ENCODE measurements around the gene SIN3B. TPM values are rescaled to one million over a fixed set of nuclear protein-coding genes. Genes with fewer than 3 reads are reported as not detected.

Gene SIN3B
- total and polyA plus RNA-seq, 2 of the 13 experiments (the other 11 are each of a cell fraction or from before 2014, with no cell fraction given): 12.9 to 25.7 TPM

DNA sequence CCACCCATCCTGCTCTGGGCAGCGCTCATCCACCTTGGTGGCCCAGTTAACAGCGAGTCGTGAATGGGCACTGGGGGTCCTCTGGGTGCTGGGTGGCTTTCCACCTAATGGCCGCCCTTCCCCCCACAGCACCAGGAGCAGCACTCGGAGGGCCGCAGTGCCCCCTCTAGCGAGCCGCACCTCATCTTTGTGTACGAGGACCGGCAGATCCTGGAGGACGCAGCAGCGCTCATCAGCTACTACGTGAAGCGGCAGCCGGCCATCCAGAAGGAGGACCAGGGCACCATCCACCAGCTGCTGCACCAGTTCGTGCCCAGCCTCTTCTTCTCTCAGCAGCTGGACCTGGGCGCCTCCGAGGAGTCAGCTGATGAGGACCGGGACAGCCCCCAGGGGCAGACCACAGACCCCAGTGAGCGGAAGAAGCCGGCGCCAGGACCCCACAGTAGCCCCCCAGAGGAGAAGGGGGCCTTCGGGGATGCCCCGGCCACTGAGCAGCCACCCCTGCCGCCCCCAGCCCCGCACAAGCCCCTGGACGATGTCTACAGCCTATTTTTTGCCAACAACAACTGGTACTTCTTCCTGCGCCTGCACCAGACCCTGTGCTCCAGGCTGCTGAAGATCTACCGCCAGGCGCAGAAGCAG lies 40.3 kb downstream of the SIN3B start (continued):
- no peak for TF ChIP-seq ZNF749 (CRISPR knock-in tag; IDR thresholded peaks at IDR 0.05; ENCODE audit: borderline replicate concordance)
- TF ChIP-seq ZNF34 (CRISPR knock-in tag; IDR thresholded peaks at IDR 0.05; ENCODE audit: borderline replicate concordance): no peak

DNA sequence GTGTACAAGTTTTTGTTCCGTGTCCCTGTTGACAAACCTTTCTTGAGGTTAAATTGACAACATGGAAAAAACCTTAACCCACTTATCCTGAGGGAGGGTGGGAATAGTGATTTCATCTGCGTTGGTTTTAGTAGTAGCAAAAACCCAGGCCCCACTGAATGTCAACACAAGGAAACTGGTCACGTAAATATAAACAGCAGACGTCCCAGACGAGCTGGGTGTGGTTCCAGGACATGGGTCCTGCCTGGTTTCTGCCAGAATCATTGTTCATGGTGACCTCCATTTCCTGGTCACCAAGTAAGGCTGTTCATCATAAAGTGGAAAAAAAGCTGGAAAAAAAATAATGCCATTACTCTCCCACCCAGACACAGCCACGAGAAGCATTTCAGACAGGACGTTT lies 42.7 kb downstream of the SIN3B start:
- ATAC-seq: no peak
- Histone ChIP-seq H3K79me2 (ENCODE audit: insufficient read depth, low read length) (peaks cover 8% of the 10 kb centered on the region), H3K27me3 (ENCODE audit: control insufficient read depth in 1 of 2, insufficient read depth in 2 of 2, low read length in 2 of 2) (no peaks in the 10 kb centered on the region), H2AFZ (ENCODE audit: low read length) (no peak overlapping the region), H3K4me1 (ENCODE audit: insufficient read depth, low read length) (no peaks in the 10 kb centered on the region), H3K4me2 (ENCODE audit: low read depth, low read length) (no peak overlapping the region), H3K9ac (ENCODE audit: insufficient read depth, low read depth, low read length) (no peak overlapping the region), H4K20me1 (ENCODE audit: insufficient read depth, low read length) (no peaks in the 10 kb centered on the region), H3K27ac (ENCODE audit: extremely low read length, insufficient read depth, low read length) (no peak overlapping the region), H3K4me3 (replicated peaks in 1 of 3; ENCODE audit: insufficient read depth in 1 of 3, low read depth in 2 of 3, low read length in 3 of 3) (no peak overlapping the region), H3K36me3 (replicated peaks in 1 of 2; ENCODE audit: control insufficient read depth in 1 of 2, insufficient read depth in 2 of 2, low read length in 2 of 2) (peaks cover 20 to 62% of the 10 kb centered on the region in 2 experiments; a peak in 4 of 5 replicates), H3K9me3 (ENCODE audit: low read length) (no peaks in the 10 kb centered on the region)
- TSS peak; percentile 45 for BruUV-seq (replicated peaks)
- FAIRE-seq: no peak
- ChIA-PET CTCF (ENCODE audit: low intra/inter-chr PET ratio, low total read pairs) (no interaction called here), POLR2A (no interaction called here)
- no peak for DNase-seq (ENCODE audit: low spot score)
- intact Hi-C loops (cut with micrococcal nuclease; ENCODE audit: unreplicated experiment): no loop called here
- in situ Hi-C loops (cut with HindIII; ENCODE audit: extremely low pct_ligation_motif_present, low pct_unique_long_range_greater_than_20kb): no loop called here
- WGBS (ENCODE audit: low lambda C conversion rate): 95% methylated on average over 7 of the region's 7 CpGs
- TF ChIP-seq IRF9 (CRISPR knock-in tag; IDR thresholded peaks at IDR 0.05; ENCODE audit: borderline replicate concordance): no peak
- TF ChIP-seq ZNF674 (CRISPR knock-in tag; IDR thresholded peaks at IDR 0.05; ENCODE audit: low read depth): no peak
- no peak for TF ChIP-seq SMAD1 (CRISPR knock-in tag; IDR thresholded peaks at IDR 0.05; ENCODE audit: borderline replicate concordance, low read depth)
- TF ChIP-seq YEATS4 (CRISPR knock-in tag; IDR thresholded peaks at IDR 0.05; ENCODE audit: borderline replicate concordance): no peak
- TF ChIP-seq ZHX1 (CRISPR knock-in tag; IDR thresholded peaks at IDR 0.05; ENCODE audit: low read depth): no peak
- no peak for TF ChIP-seq SP2 (CRISPR knock-in tag; IDR thresholded peaks at IDR 0.05)
- no peak for TF ChIP-seq ISL2 (CRISPR knock-in tag; IDR thresholded peaks at IDR 0.05)
- TF ChIP-seq HDAC1 (CRISPR knock-in tag; IDR thresholded peaks at IDR 0.05): no peak
- TF ChIP-seq POLR2G (IDR thresholded peaks at IDR 0.05; ENCODE audit: low read depth, low read length): no peak
- no peak for TF ChIP-seq ZNF563 (CRISPR knock-in tag; IDR thresholded peaks at IDR 0.05)
- TF ChIP-seq ZNF776 (CRISPR knock-in tag; IDR thresholded peaks at IDR 0.05): no peak
- TF ChIP-seq YEATS2 (CRISPR knock-in tag; IDR thresholded peaks at IDR 0.05; ENCODE audit: borderline replicate concordance): no peak
- TF ChIP-seq ASH2L (IDR thresholded peaks at IDR 0.05; ENCODE audit: insufficient read length, low read depth, low read length): no peak
- TF ChIP-seq ZNF326 (CRISPR knock-in tag; IDR thresholded peaks at IDR 0.05; ENCODE audit: borderline replicate concordance): no peak
- no peak for TF ChIP-seq SMYD3 (CRISPR knock-in tag; IDR thresholded peaks at IDR 0.05)
- TF ChIP-seq ZSCAN22 (CRISPR knock-in tag; IDR thresholded peaks at IDR 0.05): no peak
- TF ChIP-seq TRAFD1 (CRISPR knock-in tag; IDR thresholded peaks at IDR 0.05; ENCODE audit: borderline replicate concordance): no peak
